BLaER1 (cell line): Measurements from ENCODE around the gene CD55.

Experiments used
- H3K27ac ChIP-seq: shearing (Covaris generic); formaldehyde crosslinking; 2 replicates; pipeline ENCODE4 v1.8.1; 2022
- H3K27me3 ChIP-seq: shearing (Covaris generic); formaldehyde crosslinking; 2 replicates; pipeline ENCODE4 v1.8.1; 2022
- H3K36me3 ChIP-seq: shearing (Covaris generic); formaldehyde crosslinking; 2 replicates; pipeline ENCODE4 v1.8.1; 2022
- H3K4me1 ChIP-seq: shearing (Covaris generic); formaldehyde crosslinking; 2 replicates; pipeline ENCODE4 v1.8.1; 2022
- H3K4me2 ChIP-seq: shearing (Covaris generic); formaldehyde crosslinking; 2 replicates; pipeline ENCODE4 v1.8.1; 2022
- H3K4me3 ChIP-seq: shearing (Covaris generic); formaldehyde crosslinking; 2 replicates; pipeline ENCODE4 v1.8.1; 2022
- H3K9ac ChIP-seq: shearing (Covaris generic); formaldehyde crosslinking; 2 replicates; pipeline ENCODE4 v1.8.1; 2022
- H3K9me3 ChIP-seq: shearing (Covaris generic); formaldehyde crosslinking; 2 replicates; pipeline ENCODE4 v1.8.1; 2022
- H4K20me1 ChIP-seq: shearing (Covaris generic); formaldehyde crosslinking; 2 replicates; pipeline ENCODE4 v1.8.1; 2022
- Cebpa-rat ChIP-seq: shearing (Covaris generic); IDR thresholded peaks from 2 replicates; pipeline ENCODE4 v1.8.1; 2022

The CD55 gene

GRCh38 chr1:207284209-207284897 is 37.1 kb upstream of the CD55 start:
- no peak for TF ChIP-seq Cebpa-rat
- Histone ChIP-seq H4K20me1 (no peaks in the 10 kb centered on the region), H3K4me3 (no peak overlapping the region), H3K9ac (no peak overlapping the region), H3K36me3 (no peaks in the 10 kb centered on the region), H3K27me3 (no peaks in the 10 kb centered on the region), H3K9me3 (no peaks in the 10 kb centered on the region), H3K4me1 (peaks cover 13% of the 10 kb centered on the region; the same call in 1 of the 2 replicates), H3K4me2 (no peak overlapping the region), H3K27ac (no peak overlapping the region)

DNA sequence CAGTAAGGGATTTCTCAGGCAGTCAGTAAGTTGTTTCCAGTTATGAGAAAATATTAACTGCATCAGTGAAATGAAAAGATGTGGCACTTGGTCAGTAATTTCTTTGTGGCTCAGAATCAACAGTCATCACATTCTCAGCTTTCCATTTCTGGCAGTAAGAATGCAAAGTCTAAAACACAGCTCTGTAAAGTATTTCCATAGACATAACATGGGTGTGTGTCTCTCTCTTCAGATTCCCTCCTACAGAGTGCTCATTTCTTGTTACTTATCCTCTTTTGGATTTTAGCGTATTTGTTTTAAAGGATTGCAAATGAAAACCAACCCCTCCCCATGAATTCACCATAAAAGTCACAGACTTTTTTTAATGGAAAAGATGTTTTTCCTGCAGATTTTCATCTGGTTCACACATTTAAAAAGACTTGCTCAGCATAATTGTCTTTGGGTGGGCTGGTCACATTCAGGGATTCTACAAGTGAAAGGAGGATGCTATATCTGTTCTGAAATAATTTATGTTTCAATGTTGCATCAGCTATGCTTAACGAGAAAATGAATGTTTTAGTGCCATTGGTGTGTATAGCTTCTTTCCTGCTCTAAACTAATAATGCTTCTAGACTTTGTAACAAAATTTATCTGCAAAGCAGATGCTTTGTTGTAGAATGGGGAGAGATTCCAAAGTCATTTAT is 34.6 kb upstream of the CD55 start:
- no peak for TF ChIP-seq Cebpa-rat
- Histone ChIP-seq H3K4me1 (peaks cover 9% of the 10 kb centered on the region; the same call in 1 of the 2 replicates), H3K9me3 (peaks cover 8% of the 10 kb centered on the region), H3K36me3 (no peaks in the 10 kb centered on the region), H3K27me3 (no peaks in the 10 kb centered on the region), H3K9ac (no peak overlapping the region), H3K4me3 (no peak overlapping the region), H3K27ac (no peak overlapping the region), H4K20me1 (no peaks in the 10 kb centered on the region), H3K4me2 (no peak overlapping the region)

DNA sequence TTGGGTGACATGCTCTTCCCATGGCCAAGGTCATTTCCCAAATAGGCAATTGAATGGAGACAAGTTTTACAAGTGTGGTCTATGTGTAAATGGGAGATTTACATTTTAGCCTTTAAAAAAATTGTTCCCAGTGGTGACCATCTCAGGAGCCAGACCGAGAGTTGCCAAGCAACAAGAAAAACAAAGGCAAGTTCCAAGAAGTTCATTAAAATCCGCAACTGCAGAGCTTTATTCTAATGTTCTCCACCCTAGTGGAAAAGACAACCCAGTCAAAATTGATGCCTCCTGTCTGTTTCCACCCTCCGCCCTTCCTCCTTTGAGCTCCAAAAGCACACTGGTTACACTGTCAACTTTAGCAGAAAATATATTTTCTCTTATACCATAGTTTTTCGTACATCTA is 33.2 kb upstream of the CD55 start:
- Histone ChIP-seq H3K27ac (no peak overlapping the region), H3K9me3 (peaks cover 16% of the 10 kb centered on the region), H3K4me1 (no peaks in the 10 kb centered on the region), H3K4me2 (no peak overlapping the region), H3K4me3 (no peak overlapping the region), H3K36me3 (no peaks in the 10 kb centered on the region), H3K27me3 (no peaks in the 10 kb centered on the region), H3K9ac (no peak overlapping the region), H4K20me1 (no peaks in the 10 kb centered on the region)
- no peak for TF ChIP-seq Cebpa-rat

- H3K27me3 ChIP-seq = no peaks in the 10 kb centered on the region
- H4K20me1 ChIP-seq = no peaks in the 10 kb centered on the region
- no peak for TF ChIP-seq Cebpa-rat
- H3K4me3 ChIP-seq = no peak overlapping the region
- H3K9ac ChIP-seq = no peak overlapping the region
- no peaks in the 10 kb centered on the region for H3K4me1 ChIP-seq
- no peak overlapping the region for H3K27ac ChIP-seq
- H3K4me2 ChIP-seq = no peak overlapping the region
- peaks cover 16% of the 10 kb centered on the region for H3K9me3 ChIP-seq
- no peaks in the 10 kb centered on the region for H3K36me3 ChIP-seq
Measured at GRCh38 chr1:207289756-207290155, 31.7 kb upstream of the CD55 start.

DNA sequence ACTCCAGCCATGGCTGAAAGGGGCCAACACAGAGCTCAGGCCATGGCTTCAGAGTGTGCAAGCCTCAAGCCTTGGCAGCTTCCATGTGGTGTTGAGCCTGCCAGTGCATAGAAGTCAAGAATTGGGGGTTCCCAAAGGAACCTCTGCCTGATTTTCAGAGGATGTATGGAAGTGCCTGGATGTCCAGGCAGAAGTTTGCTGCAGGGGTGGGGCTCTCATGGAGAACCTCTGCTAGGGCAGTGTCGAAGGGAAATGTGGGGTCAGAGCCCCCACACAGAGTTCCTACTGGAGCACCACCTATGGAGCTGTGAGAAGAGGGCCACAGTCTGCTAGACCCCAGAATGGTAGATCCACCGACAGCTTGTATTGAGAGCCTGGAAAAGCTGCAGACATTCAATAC is 29.8 kb upstream of the CD55 start:
- Histone ChIP-seq H3K4me3 (no peak overlapping the region), H3K9me3 (peaks cover 16% of the 10 kb centered on the region), H3K4me1 (no peaks in the 10 kb centered on the region), H3K9ac (no peak overlapping the region), H3K27ac (no peak overlapping the region), H3K36me3 (no peaks in the 10 kb centered on the region), H3K4me2 (no peak overlapping the region), H4K20me1 (no peaks in the 10 kb centered on the region), H3K27me3 (no peaks in the 10 kb centered on the region)
- no peak for TF ChIP-seq Cebpa-rat

- no peak for TF ChIP-seq Cebpa-rat
- Histone ChIP-seq H3K9ac (no peak overlapping the region), H3K9me3 (0 out of 2 replicates have a peak, but pooled peaks cover 4% of the 10 kb centered on the region), H3K36me3 (no peaks in the 10 kb centered on the region), H4K20me1 (no peaks in the 10 kb centered on the region), H3K4me1 (no peaks in the 10 kb centered on the region), H3K27me3 (no peaks in the 10 kb centered on the region), H3K4me2 (no peak overlapping the region), H3K27ac (no peak overlapping the region), H3K4me3 (no peak overlapping the region)
Measured at GRCh38 chr1:207298186-207298585, 23.3 kb upstream of the CD55 start.

DNA sequence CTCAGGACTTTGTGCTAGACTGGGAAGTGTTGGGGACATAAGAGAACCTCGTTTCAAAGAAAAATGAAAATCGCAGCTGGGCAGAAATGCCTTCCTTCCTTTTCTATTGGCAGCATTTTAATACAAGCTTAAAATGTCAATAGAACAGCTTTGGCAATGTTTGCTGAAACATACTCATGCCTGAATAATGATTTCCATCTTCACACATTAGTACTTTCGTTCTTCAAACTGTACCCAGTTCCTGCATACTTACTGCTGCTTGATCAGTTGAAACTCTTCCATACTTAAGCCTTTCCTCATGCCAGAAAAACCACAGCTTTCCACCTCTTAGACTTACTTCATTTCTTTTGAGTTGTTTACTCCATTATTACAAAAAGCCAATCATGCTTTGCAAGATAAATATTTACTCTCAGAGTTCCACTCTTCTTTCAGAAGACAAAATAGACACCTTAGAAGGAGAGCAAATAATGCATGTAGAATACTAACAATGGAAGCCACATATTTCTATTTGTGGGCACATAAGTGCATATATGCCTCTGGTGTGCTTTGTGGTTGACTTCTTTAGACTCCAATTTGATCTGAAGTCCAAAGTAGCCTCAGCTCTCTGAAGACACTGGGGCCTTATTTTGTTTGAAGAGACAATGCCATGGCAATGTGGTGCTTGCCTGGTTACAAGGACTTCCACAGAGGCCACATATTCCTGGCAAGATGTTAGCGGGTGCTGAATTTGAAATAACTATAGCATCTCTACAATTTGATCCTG is 22.7 kb upstream of the CD55 start:
- Histone ChIP-seq H3K36me3 (no peaks in the 10 kb centered on the region), H3K9ac (no peak overlapping the region), H3K4me1 (no peaks in the 10 kb centered on the region), H3K4me3 (no peak overlapping the region), H3K27me3 (no peaks in the 10 kb centered on the region), H3K27ac (no peak overlapping the region), H3K4me2 (no peak overlapping the region), H4K20me1 (no peaks in the 10 kb centered on the region), H3K9me3 (0 out of 2 replicates have a peak, but pooled peaks cover 9% of the 10 kb centered on the region)
- TF ChIP-seq Cebpa-rat = no peak

DNA sequence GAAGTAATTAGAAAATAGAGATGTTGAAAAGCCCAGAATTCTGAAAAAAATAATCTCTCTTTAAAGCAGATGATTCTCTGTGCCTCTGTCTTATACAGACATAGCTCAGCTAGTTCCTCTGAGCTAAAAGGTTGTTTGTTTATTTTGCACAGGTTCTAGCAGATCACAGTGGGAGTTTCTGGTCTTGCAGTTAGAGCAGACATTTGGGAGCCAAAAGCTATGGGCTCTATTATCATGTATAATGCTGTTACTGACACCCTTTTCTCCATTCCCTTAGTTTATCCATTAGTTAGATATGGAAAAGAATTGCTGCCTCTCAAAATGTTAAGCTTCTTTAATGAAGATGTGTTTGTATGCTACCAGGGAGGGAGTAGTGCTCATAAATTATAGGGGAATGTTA is 20.5 kb upstream of the CD55 start:
- no peak overlapping the region for H3K9ac ChIP-seq
- no peaks in the 10 kb centered on the region for H3K36me3 ChIP-seq
- no peak overlapping the region for H3K4me2 ChIP-seq
- no peak overlapping the region for H3K27ac ChIP-seq
- H3K27me3 ChIP-seq = no peaks in the 10 kb centered on the region
- no peaks in the 10 kb centered on the region for H4K20me1 ChIP-seq
- no peak for TF ChIP-seq Cebpa-rat
- 0 out of 2 replicates have a peak, but pooled peaks cover 9% of the 10 kb centered on the region for H3K9me3 ChIP-seq
- no peak overlapping the region for H3K4me3 ChIP-seq
- no peaks in the 10 kb centered on the region for H3K4me1 ChIP-seq

- TF ChIP-seq Cebpa-rat = no peak
- Histone ChIP-seq H3K9ac (no peak overlapping the region), H3K4me3 (no peak overlapping the region), H3K4me1 (no peaks in the 10 kb centered on the region), H3K27ac (no peak overlapping the region), H4K20me1 (no peaks in the 10 kb centered on the region), H3K9me3 (0 out of 2 replicates have a peak, but pooled peaks cover 9% of the 10 kb centered on the region), H3K4me2 (no peak overlapping the region), H3K27me3 (no peaks in the 10 kb centered on the region), H3K36me3 (no peaks in the 10 kb centered on the region)
Measured at GRCh38 chr1:207302618-207303393, 18.7 kb upstream of the CD55 start.
